ENCODE data around the gene CBX8. TPM values are rescaled to one million over a fixed set of nuclear protein-coding genes. Genes with fewer than 3 reads are reported as not detected.

The CBX8 gene
- total and polyA plus RNA-seq, 2 of the 13 experiments (the other 11 are each of a cell fraction or from before 2014, with no cell fraction given), result 0.34 to 12.6 TPM

- TF ChIP-seq MED1 (CRISPR knock-in tag; IDR thresholded peaks at IDR 0.05) (peak; percentile 80), ZNF83 (CRISPR knock-in tag; IDR thresholded peaks at IDR 0.05; ENCODE audit: borderline replicate concordance) (peak; percentile 19; the same call in 1 of the 2 replicates), PPARG (CRISPR knock-in tag; conservative IDR thresholded peaks at IDR 0.05) (peak; percentile 67), ZNF407 (CRISPR knock-in tag; IDR thresholded peaks at IDR 0.05; ENCODE audit: not compliant biosample characterization) (peak; percentile 94), BRCA1 (CRISPR knock-in tag; IDR thresholded peaks at IDR 0.05) (no peak), ZFP91 (CRISPR knock-in tag; IDR thresholded peaks at IDR 0.05; ENCODE audit: borderline replicate concordance) (peak; percentile 96), ZNF230 (CRISPR knock-in tag; IDR thresholded peaks at IDR 0.05) (peak; percentile 60; the same call in 1 of the 2 replicates), ZFX (CRISPR knock-in tag; IDR thresholded peaks at IDR 0.05; ENCODE audit: low read depth) (peak; percentile 69; the same call in 1 of the 2 replicates), ZNF766 (CRISPR knock-in tag; IDR thresholded peaks at IDR 0.05; ENCODE audit: borderline replicate concordance) (no peak), ZBTB4 (CRISPR knock-in tag; IDR thresholded peaks at IDR 0.05; ENCODE audit: borderline replicate concordance) (peak; percentile 87), ZMYM4 (CRISPR knock-in tag; IDR thresholded peaks at IDR 0.05) (peak; percentile 49; the same call in 1 of the 2 replicates), ZBTB21 (CRISPR knock-in tag; IDR thresholded peaks at IDR 0.05) (0 out of 2 replicates have a peak, but pooled peaks have one; percentile 10), FOSL2 (CRISPR knock-in tag; IDR thresholded peaks at IDR 0.05) (no peak; the same call in none of the 2 replicates), ZNF616 (CRISPR knock-in tag; IDR thresholded peaks at IDR 0.05; ENCODE audit: low read depth) (peak; percentile 33; the same call in 1 of the 2 replicates), DMAP1 (CRISPR knock-in tag; IDR thresholded peaks at IDR 0.05) (peak; percentile 73)
Measured at GRCh38 chr17:79839356-79840268, 42.7 kb upstream of the CBX8 start, which contains the start of gene CBX4 (continued).

All from HepG2 (cell line).